IPS DF 6.9 (cell line): Measurements from ENCODE around the gene DOK5.

Experiments used
- DNase-seq: peaks from one replicate; pipeline ENCODE4 v3.0.0-alpha.2; 2013; ENCODE audit warnings: low read depth, low spot score
- H3K27ac ChIP-seq: one replicate; pipeline ENCODE4 v1.5.1; 2013; ENCODE audit warnings: low read length, control low read depth
- H3K27me3 ChIP-seq: 2 replicates; pipeline ENCODE4 v1.6.1; 2013; ENCODE audit warnings: mild to moderate bottlenecking, low read length; ENCODE audit not compliant: control insufficient read depth, insufficient read depth
- H3K36me3 ChIP-seq: 2 replicates; pipeline ENCODE4 v1.6.1; 2013; ENCODE audit warnings: low read length; ENCODE audit not compliant: control insufficient read depth, insufficient read depth
- H3K4me1 ChIP-seq: 2 replicates; pipeline ENCODE4 v1.6.1; 2013; ENCODE audit warnings: low read length; ENCODE audit not compliant: control insufficient read depth, insufficient read depth
- H3K4me3 ChIP-seq: 2 replicates; pipeline ENCODE4 v1.5.1; 2013; ENCODE audit warnings: mild to moderate bottlenecking, low read length
- H3K9me3 ChIP-seq: 2 replicates; pipeline ENCODE4 v1.6.1; 2013; ENCODE audit warnings: low read length, inconsistent platforms; ENCODE audit not compliant: control insufficient read depth, insufficient read depth
- WGBS: extraction: QIAGEN DNeasy Blood & Tissue Kit; methylation state at CpG from one replicate; pipeline ENCODE4 v1.1.7; 2013; ENCODE audit warnings: mixed read lengths, missing lambda C conversion rate; ENCODE audit not compliant: insufficient read length, insufficient coverage; 5-methylcytosine and 5-hydroxymethylcytosine counted together

Gene DOK5

DNA sequence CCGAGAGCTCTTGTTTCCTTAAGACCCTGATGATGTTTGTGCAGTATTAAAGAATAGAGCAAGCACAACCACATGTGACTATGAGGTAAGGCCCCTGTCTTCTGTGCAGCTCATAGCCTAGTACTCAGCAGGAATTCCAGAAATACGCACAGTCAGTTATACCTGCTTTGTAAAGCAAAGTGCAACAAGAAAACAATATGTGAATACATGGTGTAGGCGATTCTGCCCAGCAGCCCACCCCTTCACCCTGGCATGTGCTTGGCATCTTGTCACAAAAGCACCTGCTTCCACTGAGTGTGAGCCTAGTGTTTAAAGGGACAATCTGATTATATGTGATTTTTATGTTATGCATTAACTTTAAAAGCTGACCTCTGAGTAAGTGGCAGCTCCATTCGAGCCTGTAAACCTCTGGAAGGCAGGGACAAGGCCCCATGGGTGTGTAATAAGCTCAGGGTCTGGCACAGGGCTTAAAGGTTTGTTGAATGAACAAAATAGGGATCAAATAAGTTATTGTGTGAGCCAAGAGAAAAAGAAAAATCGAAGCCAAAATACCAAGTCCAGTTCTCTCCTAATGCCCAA is 148.7 kb downstream of the DOK5 start:
- no CpG with 5 or more reads among the region's 5 CpGs for WGBS
- DNase-seq, result no peak
- H3K4me3 ChIP-seq, result no peak overlapping the region
- no peak overlapping the region for H3K27ac ChIP-seq
- no peaks in the 10 kb centered on the region for H3K36me3 ChIP-seq
- no peaks in the 10 kb centered on the region for H3K9me3 ChIP-seq
- H3K27me3 ChIP-seq, result no peaks in the 10 kb centered on the region
- H3K4me1 ChIP-seq, result peaks cover 1% of the 10 kb centered on the region; the same call in 1 of the 2 replicates

DNA sequence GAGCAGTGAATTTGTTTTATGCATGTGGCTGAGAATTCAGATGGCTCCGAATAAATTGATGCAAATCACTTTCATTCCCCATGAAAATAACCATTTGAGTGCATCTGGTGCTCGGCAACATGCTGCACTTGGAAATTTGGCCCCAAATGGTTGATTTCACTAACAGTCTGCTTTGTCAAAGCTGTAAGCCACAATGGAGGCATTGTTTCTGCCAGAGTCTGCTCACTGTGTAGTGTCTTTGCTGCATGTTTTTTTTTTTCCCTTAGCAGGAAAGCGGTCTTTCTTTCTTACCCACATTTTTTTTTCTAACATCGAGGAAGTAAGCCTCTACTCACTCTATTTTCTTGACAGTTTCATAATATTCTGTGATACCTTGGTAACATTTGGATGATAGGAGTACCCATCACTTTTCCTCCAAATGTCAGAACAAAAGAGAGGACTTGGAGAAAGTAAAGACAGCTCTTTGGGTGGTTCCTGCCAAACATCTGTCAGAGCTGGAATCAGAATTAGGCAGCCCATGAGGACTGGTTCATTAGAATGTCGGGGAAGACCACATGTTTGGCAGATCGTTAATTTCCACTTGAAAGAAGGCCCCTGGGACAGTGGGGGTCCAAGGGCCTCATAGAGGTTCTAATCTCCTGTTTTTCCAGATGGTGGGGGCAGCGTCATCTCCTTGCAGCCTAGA is 149.5 kb downstream of the DOK5 start:
- no peak for DNase-seq
- no peaks in the 10 kb centered on the region; the same call in 1 of the 2 replicates for H3K4me1 ChIP-seq
- WGBS, result no CpG with 5 or more reads among the region's 7 CpGs
- no peaks in the 10 kb centered on the region for H3K27me3 ChIP-seq
- H3K27ac ChIP-seq, result no peak overlapping the region
- no peaks in the 10 kb centered on the region for H3K9me3 ChIP-seq
- H3K4me3 ChIP-seq, result no peak overlapping the region
- H3K36me3 ChIP-seq, result no peaks in the 10 kb centered on the region

DNA sequence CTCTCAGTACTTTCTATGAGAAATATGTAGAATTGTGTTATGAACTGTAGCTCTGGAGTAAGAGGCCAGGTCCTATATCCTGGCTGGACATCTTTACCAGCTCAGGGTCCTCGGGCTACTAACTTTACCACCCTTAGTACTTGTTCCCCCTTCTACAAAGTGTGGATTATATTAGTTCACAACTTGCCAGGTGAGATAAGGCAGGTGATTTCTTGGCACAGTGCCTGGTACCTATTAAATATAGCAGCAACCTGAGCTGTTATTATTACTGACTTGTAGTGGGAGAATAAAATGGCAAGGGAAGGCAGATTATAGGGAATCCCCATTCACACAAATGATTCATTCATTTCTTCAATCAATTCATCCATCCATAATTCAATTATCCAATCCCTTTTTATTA is 150.1 kb downstream of the DOK5 start:
- no peak overlapping the region for H3K27ac ChIP-seq
- no peak for DNase-seq
- no peaks in the 10 kb centered on the region for H3K27me3 ChIP-seq
- H3K4me1 ChIP-seq, result no peaks in the 10 kb centered on the region; the same call in 1 of the 2 replicates
- no CpG with 5 or more reads among the region's 1 CpG for WGBS
- H3K4me3 ChIP-seq, result no peak overlapping the region
- H3K36me3 ChIP-seq, result no peaks in the 10 kb centered on the region
- no peaks in the 10 kb centered on the region for H3K9me3 ChIP-seq

DNA sequence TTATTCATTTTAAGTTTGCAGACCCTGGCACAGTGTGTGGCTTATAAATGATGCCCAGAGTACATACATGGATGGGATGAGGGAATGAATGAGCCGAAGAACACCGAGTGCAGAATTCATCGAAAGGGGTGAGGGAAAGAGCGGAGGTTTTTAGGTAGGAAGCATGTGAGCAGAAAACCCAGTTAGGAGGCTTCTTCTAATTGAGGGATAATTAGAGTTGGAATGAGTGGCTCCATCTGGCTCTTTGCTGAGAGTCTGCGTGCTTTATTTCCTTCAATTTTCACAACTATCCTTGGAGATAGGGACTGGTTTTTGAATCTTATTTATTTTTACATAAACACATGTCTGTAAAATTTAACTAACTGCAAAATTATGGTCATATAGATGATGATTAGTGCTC is 150.7 kb downstream of the DOK5 start:
- Histone ChIP-seq H3K9me3 (no peaks in the 10 kb centered on the region), H3K4me1 (no peaks in the 10 kb centered on the region; the same call in 1 of the 2 replicates), H3K27me3 (no peaks in the 10 kb centered on the region), H3K27ac (no peak overlapping the region), H3K4me3 (no peak overlapping the region), H3K36me3 (no peaks in the 10 kb centered on the region)
- no peak for DNase-seq
- WGBS, result no CpG with 5 or more reads among the region's 5 CpGs

GRCh38 chr20:54629632-54630031 is 154.2 kb downstream of the DOK5 start:
- no peaks in the 10 kb centered on the region for H3K36me3 ChIP-seq
- no peak overlapping the region for H3K27ac ChIP-seq
- no CpG with 5 or more reads among the region's 4 CpGs for WGBS
- H3K4me3 ChIP-seq, result no peak overlapping the region
- no peaks in the 10 kb centered on the region; the same call in 1 of the 2 replicates for H3K4me1 ChIP-seq
- H3K9me3 ChIP-seq, result no peaks in the 10 kb centered on the region
- no peaks in the 10 kb centered on the region for H3K27me3 ChIP-seq
- no peak for DNase-seq

DNA sequence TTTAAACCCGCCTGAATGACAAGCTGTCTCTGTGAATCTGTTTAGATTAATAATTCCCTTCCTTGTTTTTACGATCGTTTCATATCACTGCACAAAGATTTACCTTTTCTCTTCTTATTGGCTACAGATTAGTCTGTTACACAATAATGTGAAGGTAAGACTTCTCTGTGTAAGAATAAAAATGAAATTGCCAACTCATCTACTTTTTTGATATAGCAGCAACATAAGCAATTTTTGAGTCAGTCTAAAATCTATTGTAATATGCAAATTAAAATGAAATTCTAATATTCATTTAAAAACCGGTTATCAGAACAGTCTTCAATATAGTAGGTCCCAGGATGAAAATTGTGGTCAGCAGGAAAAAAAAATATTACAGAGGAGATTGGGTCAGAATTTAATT is 155.2 kb downstream of the DOK5 start:
- no peak overlapping the region for H3K4me3 ChIP-seq
- DNase-seq, result no peak
- H3K9me3 ChIP-seq, result no peaks in the 10 kb centered on the region
- H3K27ac ChIP-seq, result no peak overlapping the region
- no peaks in the 10 kb centered on the region for H3K36me3 ChIP-seq
- no CpG with 5 or more reads among the region's 4 CpGs for WGBS
- no peaks in the 10 kb centered on the region; the same call in 1 of the 2 replicates for H3K4me1 ChIP-seq
- H3K27me3 ChIP-seq, result no peaks in the 10 kb centered on the region

DNA sequence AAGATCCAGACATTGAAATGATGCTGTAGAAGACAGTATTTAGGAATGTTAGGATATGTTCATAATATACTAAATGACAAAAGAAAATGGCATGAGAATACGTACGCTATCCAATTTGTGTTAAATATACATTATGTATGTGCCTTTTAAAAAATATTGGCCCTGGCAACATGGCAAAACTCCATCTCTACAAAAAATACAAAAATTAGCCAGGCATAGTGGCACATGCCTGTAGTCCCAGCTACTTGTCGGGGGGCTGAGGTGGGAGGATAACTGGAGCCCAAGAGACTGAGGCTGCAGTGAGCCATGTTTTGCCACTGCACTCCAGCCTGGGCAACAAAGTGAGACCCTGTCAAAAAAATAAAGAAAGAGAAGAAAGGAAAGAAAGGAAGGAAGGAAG is 155.7 kb downstream of the DOK5 start:
- DNase-seq, result no peak
- H3K4me3 ChIP-seq, result no peak overlapping the region
- H3K36me3 ChIP-seq, result no peaks in the 10 kb centered on the region
- H3K27ac ChIP-seq, result no peak overlapping the region
- WGBS, result no CpG with 5 or more reads among the region's 3 CpGs
- no peaks in the 10 kb centered on the region for H3K9me3 ChIP-seq
- H3K27me3 ChIP-seq, result no peaks in the 10 kb centered on the region
- no peaks in the 10 kb centered on the region; the same call in 1 of the 2 replicates for H3K4me1 ChIP-seq

- H3K9me3 ChIP-seq, result no peaks in the 10 kb centered on the region
- no peaks in the 10 kb centered on the region for H3K4me1 ChIP-seq
- H3K27me3 ChIP-seq, result no peaks in the 10 kb centered on the region
- DNase-seq, result no peak
- no peak overlapping the region for H3K4me3 ChIP-seq
- no peak overlapping the region for H3K27ac ChIP-seq
- no peaks in the 10 kb centered on the region for H3K36me3 ChIP-seq
- 100% methylated on average over 1 of the region's 13 CpGs for WGBS
These were observed 158.3 kb downstream of the DOK5 start for GRCh38 chr20:54633374-54634355.

GRCh38 chr20:54636575-54636974 is 161.2 kb downstream of the DOK5 start:
- DNase-seq, result no peak
- 0 out of 2 replicates have a peak, but pooled peaks cover 1% of the 10 kb centered on the region for H3K4me1 ChIP-seq
- H3K36me3 ChIP-seq, result no peaks in the 10 kb centered on the region
- H3K27me3 ChIP-seq, result no peaks in the 10 kb centered on the region
- no peak overlapping the region for H3K27ac ChIP-seq
- no CpG with 5 or more reads among the region's 5 CpGs for WGBS
- H3K9me3 ChIP-seq, result no peaks in the 10 kb centered on the region
- H3K4me3 ChIP-seq, result no peak overlapping the region

DNA sequence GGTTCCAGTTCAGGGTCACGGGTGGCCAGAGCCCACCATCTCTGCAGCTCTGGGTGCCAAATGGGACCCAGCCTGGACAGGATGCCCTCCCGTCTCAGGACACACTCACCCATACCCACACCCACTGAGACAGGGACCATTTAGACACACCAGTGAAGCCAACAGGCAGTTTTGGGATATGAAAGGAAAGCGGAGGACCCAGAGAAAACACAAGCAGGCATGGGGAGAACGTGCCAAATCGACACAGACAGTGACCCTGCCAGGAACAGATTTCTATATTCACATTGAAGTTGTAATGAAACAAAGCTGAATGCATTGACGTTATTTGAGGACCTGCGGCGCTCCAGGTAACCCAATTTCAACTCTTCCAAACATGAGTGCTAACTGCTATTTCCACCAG is 164.5 kb downstream of the DOK5 start:
- Histone ChIP-seq H3K4me1 (0 out of 2 replicates have a peak, but pooled peaks cover 1% of the 10 kb centered on the region), H3K36me3 (no peaks in the 10 kb centered on the region), H3K9me3 (no peaks in the 10 kb centered on the region), H3K4me3 (no peak overlapping the region), H3K27me3 (no peaks in the 10 kb centered on the region), H3K27ac (no peak overlapping the region)
- WGBS, result no CpG with 5 or more reads among the region's 8 CpGs
- DNase-seq, result no peak
